OCI-LY1 (cell line): ENCODE data around the gene CSMD2.

Experiments
- H2AFZ ChIP-seq: fragments of 200-600 bp; sonication (generic), shearing (Covaris generic); 2 replicates; pipeline ENCODE4 v1.6.0; 2014; ENCODE audit warnings: antibody characterized with exemption, mild to moderate bottlenecking, low read length
- H3F3A ChIP-seq: fragments of 200-600 bp; sonication (generic), shearing (Covaris generic); 2 replicates; pipeline ENCODE4 v1.6.0; 2014; ENCODE audit warnings: mild to moderate bottlenecking, antibody characterized with exemption, low read length, moderate library complexity; ENCODE audit not compliant: insufficient read depth
- H3K27ac ChIP-seq: fragments of 200-600 bp; sonication (generic); 2 replicates; pipeline ENCODE4 v1.5.1; 2014; ENCODE audit warnings: low read length, mixed run types, mild to moderate bottlenecking, low read depth; ENCODE audit not compliant: poor library complexity, severe bottlenecking
- H3K27me3 ChIP-seq: fragments of 200-600 bp; sonication (generic); 2 replicates; pipeline ENCODE4 v1.6.0; 2014; ENCODE audit warnings: antibody characterized with exemption, mild to moderate bottlenecking, low read length, moderate library complexity; ENCODE audit not compliant: insufficient read depth
- H3K36me3 ChIP-seq: fragments of 200-600 bp; sonication (generic); 2 replicates; pipeline ENCODE4 v1.6.1; 2014; ENCODE audit warnings: mild to moderate bottlenecking, antibody characterized with exemption, low read length, moderate library complexity, mixed read lengths; ENCODE audit not compliant: insufficient read depth
- H3K4me1 ChIP-seq: fragments of 200-600 bp; sonication (generic); 2 replicates; pipeline ENCODE4 v1.5.1; 2014; ENCODE audit warnings: mild to moderate bottlenecking, low read length, moderate library complexity; ENCODE audit not compliant: insufficient read depth, severe bottlenecking
- H3K4me2 ChIP-seq: fragments of 200-600 bp; sonication (generic), shearing (Covaris generic); 2 replicates; pipeline ENCODE4 v1.6.1; 2014; ENCODE audit warnings: low read length
- H3K4me3 ChIP-seq: fragments of 200-600 bp; sonication (generic); 2 replicates; pipeline ENCODE4 v1.5.1; 2014; ENCODE audit warnings: low read length, low read depth, mild to moderate bottlenecking, mixed read lengths; ENCODE audit not compliant: poor library complexity, severe bottlenecking
- H3K79me2 ChIP-seq: fragments of 200-600 bp; shearing (Covaris generic); 2 replicates; pipeline ENCODE4 v1.6.1; 2016; ENCODE audit warnings: mixed run types, low read length, mixed read lengths; ENCODE audit not compliant: insufficient read depth
- H3K9ac ChIP-seq: fragments of 200-600 bp; sonication (generic), shearing (Covaris generic); 2 replicates; pipeline ENCODE4 v1.6.1; 2014; ENCODE audit warnings: mild to moderate bottlenecking, low read length, mixed read lengths
- H3K9me2 ChIP-seq: fragments of 200-600 bp; sonication (generic), shearing (Covaris generic); 2 replicates; pipeline ENCODE4 v1.6.1; 2014; ENCODE audit warnings: low read depth, mild to moderate bottlenecking, low read length, mixed read lengths
- H3K9me3 ChIP-seq: fragments of 200-600 bp; shearing (Covaris generic); 2 replicates; pipeline ENCODE4 v1.6.1; 2014; ENCODE audit warnings: low read length, mixed read lengths
- H4K20me1 ChIP-seq: fragments of 200-600 bp; sonication (generic), shearing (Covaris generic); 2 replicates; pipeline ENCODE4 v1.6.0; 2016; ENCODE audit warnings: mild to moderate bottlenecking, low read length; ENCODE audit not compliant: insufficient read depth
- CTCF ChIP-seq: fragments of 200-600 bp; sonication (generic), shearing (Covaris generic); IDR thresholded peaks from 2 replicates; pipeline ENCODE4 v1.5.1; 2017; ENCODE audit warnings: mild to moderate bottlenecking, antibody characterized with exemption, low read length, moderate library complexity, mixed read lengths
- EZH2 ChIP-seq: fragments of 200-600 bp; sonication (generic), shearing (Covaris generic); IDR thresholded peaks from 2 replicates; pipeline ENCODE4 v1.8.0; 2017; ENCODE audit warnings: borderline replicate concordance, mixed run types, mild to moderate bottlenecking, antibody characterized with exemption, low read length, moderate library complexity, mixed read lengths

The CSMD2 gene

GRCh38 chr1:33928251-33928650 is 236.8 kb downstream of the CSMD2 start:
- H3K9me2 ChIP-seq, result no peaks in the 10 kb centered on the region
- no peak overlapping the region for H3K4me3 ChIP-seq
- H3K79me2 ChIP-seq, result no peaks in the 10 kb centered on the region
- no peaks in the 10 kb centered on the region for H3K36me3 ChIP-seq
- no peaks in the 10 kb centered on the region for H3K4me1 ChIP-seq
- H3K27ac ChIP-seq, result no peak overlapping the region
- TF ChIP-seq CTCF (no peak), EZH2 (no peak)
- no peak overlapping the region for H3K4me2 ChIP-seq
- H4K20me1 ChIP-seq, result no peaks in the 10 kb centered on the region
- no peaks in the 10 kb centered on the region for H3F3A ChIP-seq
- H2AFZ ChIP-seq, result no peak overlapping the region
- H3K27me3 ChIP-seq, result no peaks in the 10 kb centered on the region
- H3K9me3 ChIP-seq, result no peaks in the 10 kb centered on the region
- no peak overlapping the region for H3K9ac ChIP-seq

GRCh38 chr1:33927721-33928120 is 237.3 kb downstream of the CSMD2 start:
- Histone ChIP-seq H4K20me1 (no peaks in the 10 kb centered on the region), H2AFZ (no peak overlapping the region), H3K4me1 (no peaks in the 10 kb centered on the region), H3K4me2 (no peak overlapping the region), H3K9me2 (no peaks in the 10 kb centered on the region), H3K27me3 (no peaks in the 10 kb centered on the region), H3K27ac (no peak overlapping the region), H3K9ac (no peak overlapping the region), H3K9me3 (no peaks in the 10 kb centered on the region), H3K79me2 (no peaks in the 10 kb centered on the region), H3K4me3 (no peak overlapping the region), H3K36me3 (no peaks in the 10 kb centered on the region), H3F3A (no peaks in the 10 kb centered on the region)
- TF ChIP-seq CTCF (no peak), EZH2 (no peak)

GRCh38 chr1:33925586-33925985 is 239.4 kb downstream of the CSMD2 start:
- Histone ChIP-seq H2AFZ (no peak overlapping the region), H3K4me3 (no peak overlapping the region), H3K9me3 (no peaks in the 10 kb centered on the region), H3K36me3 (no peaks in the 10 kb centered on the region), H3K27me3 (no peaks in the 10 kb centered on the region), H3K4me1 (no peaks in the 10 kb centered on the region), H4K20me1 (no peaks in the 10 kb centered on the region), H3F3A (no peaks in the 10 kb centered on the region), H3K27ac (no peak overlapping the region), H3K4me2 (no peak overlapping the region), H3K9me2 (no peaks in the 10 kb centered on the region), H3K79me2 (no peaks in the 10 kb centered on the region), H3K9ac (no peak overlapping the region)
- TF ChIP-seq EZH2, result no peak
- no peak for TF ChIP-seq CTCF
